Caki2 (cell line): ENCODE data around the gene RNF220. TPM values are rescaled to one million over a fixed set of nuclear protein-coding genes. Genes with fewer than 3 reads are reported as not detected.
A peak's percentile ranks its signal among the peaks of the same experiment; 100 is the strongest.

Experiments
- DNase-seq: peaks from one replicate; pipeline ENCODE4 v3.0.0-alpha.2; 2015; ENCODE audit warnings: low read depth
- in situ Hi-C: cut with HindIII; loops from 2 replicates; pipeline ENCODE4 v1.10.0; 2016; ENCODE audit warnings: low sequenced_read_pairs, low pct_unique_long_range_greater_than_20kb, mixed read lengths
- total RNA-seq: library from RNA; depleted of rRNA; stranded (reverse); fragments of >200 nt; shearing (Covaris generic); gene quantifications from 2 replicates; pipeline ENCODE4 v1.2.3, GENCODE V29; 2014; ENCODE audit warnings: low replicate concordance

The RNF220 gene
- total RNA-seq, 1 experiment from 2014 or later: 69.8 TPM

DNA sequence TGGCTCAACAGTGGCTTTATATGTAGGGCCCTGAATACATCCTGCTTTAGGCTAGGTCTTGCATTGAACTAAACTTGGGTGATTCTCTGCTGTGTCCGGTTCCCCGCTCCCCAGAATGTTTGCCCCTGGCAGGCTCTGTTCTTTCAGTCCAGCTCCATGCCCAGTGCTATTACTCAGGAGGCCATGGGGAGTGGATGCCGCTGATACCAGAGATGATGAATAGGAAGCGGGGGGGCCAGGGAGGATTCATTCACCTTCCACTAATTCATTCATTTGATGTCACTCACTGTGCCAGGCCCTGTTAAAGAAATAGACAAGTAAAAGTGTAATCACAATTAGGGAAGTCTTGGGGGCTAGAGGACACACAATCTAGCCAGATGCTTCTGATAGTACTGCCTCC is 185.4 kb downstream of the RNF220 start:
- no peak for DNase-seq
- in situ Hi-C loops: no loop called here

DNA sequence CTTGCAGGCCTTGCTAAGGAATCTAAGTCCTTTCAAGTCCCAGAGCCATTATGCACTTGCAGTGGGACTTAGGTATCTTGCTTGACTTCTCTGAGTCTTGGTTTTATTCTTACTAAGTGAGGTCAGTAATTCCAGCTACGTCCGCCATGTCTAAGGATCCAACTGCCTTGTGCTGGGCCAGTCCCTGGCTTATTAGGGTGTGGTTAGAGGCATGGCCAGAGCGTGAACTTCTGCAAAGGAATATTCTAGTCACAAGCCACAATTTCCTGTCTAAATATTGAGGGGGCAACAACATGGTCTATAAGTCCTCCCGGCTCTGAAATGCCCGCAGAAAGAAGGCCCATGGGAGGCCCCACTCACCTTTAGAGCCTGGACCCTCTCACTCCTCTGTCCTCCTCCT is 186.3 kb downstream of the RNF220 start:
- in situ Hi-C loops: no loop called here
- no peak for DNase-seq

DNA sequence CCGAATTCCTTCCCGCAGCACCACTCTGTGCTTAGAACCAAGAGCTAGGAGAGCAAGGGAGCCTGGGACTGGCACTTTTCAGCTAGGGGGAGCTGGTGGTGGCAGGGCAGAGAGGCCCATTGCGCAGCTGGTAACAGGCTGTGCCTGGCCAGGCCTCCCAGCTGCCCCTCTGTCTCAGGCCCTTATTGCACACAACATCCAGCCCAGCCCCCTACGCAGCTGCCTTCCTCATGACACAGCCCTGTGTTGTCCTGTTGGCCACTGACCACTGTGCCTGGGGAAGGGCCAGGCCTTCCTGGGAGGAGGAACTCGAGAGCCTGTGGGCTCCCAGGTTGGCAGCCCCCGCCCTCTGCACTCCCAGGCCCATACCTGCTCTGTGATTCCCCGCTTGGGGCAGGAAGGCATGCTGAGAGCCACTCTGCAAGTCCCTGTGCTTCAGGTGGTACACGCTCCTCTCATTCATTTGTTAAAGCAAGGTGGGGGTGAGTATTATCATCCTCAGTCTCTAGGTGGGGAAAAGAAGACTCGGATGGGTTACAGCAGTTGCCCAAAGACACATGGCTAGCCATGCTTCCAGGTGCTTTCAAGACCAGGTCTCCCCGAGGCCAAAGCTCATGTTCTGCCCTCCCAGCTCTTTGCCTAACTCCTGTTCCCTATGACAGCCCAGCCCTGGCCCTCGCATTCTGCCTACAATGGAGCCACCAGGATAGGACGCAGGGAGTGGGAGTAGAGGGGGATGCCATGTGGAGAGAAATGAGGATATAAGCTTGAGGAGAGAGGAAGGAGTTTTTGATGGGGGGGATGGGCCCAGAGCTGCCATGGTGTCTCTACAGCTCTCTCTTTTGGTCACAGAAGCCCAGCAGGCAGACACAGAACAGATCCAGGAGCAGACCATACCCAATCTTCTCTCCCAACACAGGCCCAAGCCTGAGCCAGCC is 187.4 kb downstream of the RNF220 start:
- in situ Hi-C loops: no loop called here
- DNase-seq: no peak

DNA sequence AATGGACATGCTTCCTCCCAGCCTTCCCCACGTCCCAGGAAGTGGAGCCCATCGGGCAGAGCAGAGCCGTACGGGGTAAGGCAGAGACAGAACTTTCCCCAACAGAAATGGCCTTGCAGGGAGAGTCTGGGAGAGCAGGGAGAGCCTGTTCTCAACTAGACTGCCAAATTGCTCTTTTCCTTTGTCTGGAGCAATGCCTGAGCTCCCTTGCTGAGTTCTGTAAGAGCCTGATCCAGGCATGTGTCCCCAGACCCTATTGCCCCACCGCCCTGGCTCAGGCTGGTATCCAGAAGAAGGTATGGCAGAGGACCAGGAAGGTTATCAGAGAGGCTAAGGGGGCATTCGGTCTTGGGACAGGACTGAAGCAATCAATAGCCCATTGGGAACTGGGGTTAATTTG is 189.3 kb downstream of the RNF220 start:
- DNase-seq: no peak
- in situ Hi-C loops: no loop called here

DNA sequence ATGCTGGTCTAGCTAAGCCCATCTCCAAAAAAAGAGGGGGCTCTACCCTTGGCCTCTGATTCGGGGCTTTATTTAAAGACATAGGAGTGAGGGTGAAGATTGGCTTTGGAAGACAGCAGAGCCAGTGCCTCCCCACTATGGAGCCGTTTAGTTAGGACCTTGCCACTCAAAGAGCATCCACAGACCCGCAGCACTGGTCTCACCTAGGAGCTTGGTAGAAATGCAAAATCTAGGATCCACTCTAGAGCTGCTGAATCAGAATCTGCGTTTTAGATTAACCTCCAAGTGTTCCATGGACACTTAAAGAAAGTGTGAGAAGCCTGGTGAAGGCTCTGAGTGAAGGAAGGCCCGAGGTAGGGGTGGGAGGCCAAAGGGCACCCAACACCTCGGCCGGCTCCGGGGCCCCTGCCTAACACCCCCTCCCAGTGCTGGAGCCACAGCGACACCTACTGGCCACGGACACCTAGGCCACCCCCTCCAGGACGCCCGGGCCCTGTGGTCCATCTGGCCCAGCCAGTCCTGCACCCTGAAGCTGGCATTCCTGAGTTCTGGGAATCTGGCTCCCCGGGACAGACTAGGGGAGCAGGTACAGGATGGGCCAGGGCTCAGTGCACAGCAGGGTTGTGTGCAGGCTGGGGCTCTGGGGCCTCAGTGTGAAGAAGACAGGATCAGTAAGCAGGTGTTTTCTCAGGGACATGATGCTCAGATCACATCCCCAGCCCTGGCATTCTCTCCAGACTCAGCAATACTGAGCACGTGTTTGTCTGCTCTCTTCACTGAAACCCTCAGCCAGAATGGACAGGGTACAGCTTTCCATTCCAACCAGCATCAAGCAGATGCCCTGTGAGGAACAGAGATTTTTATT is 190.0 kb downstream of the RNF220 start:
- in situ Hi-C loops: no loop called here
- peak; percentile 51 for DNase-seq

DNA sequence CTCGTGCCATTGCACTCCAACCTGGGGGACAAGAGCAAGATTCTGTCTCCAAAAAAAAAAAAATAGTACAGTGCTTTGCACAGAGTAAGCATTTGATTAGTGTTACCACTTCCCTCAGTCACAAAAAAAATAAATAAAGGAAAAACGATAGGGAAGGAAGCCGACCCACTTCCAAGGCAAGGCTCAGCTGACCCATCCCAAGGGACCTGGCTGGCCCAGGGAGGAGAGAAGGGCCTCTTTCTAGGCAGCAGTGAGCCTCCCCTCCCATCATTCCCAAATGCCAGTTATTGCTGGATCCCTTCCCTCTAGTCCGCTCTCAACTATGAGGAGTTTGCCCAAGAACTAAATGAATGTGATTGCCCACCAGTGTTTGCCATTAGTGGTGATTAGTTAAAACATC is 191.5 kb downstream of the RNF220 start:
- no peak for DNase-seq
- in situ Hi-C loops: no loop called here

DNA sequence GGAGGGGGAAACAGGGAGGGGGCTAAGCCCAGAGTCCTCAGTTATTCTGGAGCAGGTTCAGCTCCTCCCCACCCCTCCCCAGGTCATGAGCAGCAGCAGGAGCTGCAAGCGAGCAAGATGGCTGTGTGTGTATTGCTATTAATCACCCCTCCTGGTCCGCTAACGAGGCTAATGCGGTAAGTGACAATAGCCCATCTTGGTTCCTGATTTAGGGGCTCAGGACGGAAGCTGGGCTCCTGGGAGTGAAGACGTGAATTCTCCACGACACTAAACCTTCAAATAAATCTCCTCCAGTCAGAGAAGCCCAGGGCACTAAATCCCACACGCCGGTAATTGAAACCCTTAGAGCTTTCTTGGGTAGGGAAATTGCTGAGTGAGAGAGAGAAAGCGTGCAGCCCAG is 193.1 kb downstream of the RNF220 start:
- in situ Hi-C loops: no loop called here
- no peak for DNase-seq

DNA sequence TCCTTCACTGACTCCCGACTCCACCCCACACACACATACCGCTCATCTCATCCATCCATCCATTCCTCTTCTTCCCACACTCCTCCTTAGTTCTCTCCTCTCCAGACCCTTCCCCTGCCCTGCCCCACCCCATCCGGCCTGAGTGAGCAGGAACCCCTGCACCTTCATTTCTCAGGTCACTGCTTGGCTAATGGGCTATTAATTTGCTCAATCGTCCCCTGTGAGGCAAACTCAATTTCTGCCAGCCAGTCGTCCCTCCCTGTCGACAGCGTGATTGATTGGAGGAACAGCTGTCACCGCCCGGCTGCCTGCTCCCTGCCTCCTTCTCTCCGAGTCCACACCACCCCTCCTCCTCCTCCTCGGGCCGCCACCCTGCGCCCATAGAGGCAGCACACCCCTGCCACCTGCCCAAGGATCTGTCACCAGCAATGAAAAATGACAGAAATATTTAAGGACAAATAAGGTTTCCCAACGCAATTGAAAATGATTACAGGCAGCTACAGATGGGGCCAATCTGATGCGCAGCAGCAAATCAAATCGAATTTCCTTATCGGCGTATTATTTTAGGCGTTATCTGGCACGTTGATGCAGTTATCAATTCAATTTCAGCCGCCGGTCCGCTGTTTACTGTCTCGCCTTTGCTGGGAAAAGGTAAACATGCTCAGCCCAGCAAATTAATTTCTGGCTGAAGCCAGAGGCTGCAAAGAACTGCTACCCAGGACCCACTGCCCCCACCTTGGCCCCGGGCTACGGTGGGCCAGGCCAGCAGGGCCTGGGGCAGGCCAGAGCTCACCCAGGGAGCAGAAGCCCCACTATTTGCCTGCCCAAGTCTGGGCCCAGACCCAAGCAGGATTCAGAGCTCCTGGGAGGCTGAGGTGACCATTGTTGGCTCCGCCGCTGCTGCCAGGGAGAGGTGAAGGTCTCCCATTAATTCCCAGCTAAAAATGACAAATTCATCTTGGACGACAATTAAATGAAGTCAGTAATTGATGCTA is 197.9 kb downstream of the RNF220 start:
- peak; percentile 9 for DNase-seq
- in situ Hi-C loops: no loop called here

DNA sequence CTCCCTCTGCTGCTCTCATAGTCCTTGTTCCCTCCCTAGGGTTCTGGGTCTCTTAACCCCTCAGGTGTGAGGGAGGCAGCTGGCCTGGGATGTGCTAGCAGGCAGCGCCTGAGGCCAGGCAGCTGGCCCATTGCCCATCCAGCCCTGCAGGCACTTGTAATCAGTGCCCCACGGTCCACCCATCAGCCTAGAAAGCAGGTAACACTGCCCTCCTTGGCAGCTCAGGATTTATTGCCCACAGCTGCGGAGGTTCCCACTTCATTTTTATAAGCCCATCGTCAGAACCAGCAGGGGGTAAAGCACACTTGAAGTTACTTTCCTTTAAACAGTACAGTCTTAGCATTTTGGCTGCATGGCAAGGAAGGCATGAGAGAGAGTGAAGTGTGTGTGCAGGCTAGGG is 198.7 kb downstream of the RNF220 start:
- no peak for DNase-seq
- in situ Hi-C loops: no loop called here

DNA sequence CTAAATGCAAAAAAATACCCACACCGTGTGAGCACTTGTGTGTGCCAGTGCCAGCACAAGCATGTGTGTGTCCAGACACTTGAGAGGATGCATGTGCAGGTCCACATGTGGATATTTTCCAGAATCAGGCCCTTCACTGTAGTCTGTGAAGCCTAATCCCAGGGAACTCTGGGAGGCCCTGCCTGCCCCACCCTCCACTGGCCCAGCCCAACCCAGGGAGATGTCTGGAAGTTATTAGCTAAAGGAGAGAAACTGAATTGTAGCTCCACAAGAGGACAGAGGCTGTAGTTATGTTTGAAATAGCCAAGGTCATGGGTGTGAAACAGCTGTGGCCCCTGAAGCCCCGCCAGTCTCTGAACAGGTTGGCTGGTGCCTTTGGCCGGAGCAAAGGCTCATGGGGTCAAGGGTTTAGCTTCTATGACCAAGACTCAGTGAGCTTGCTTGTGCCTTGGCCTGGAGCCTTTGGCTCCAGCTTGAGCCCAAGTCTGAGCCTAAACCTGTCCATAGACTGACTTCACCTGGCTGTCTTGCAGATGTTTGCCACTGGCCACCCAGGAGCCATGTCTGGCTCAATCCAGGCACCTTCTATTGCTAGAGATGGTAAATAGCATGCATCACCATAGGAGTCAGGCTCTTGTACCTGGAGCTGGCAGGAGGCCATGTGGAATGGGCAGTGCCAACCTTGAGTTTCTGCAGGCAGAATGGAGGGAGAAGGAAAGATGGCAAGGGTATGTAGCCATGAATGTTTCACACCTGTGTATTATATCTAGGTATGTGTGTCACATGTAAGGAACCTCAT is 199.3 kb downstream of the RNF220 start:
- DNase-seq: no peak
- in situ Hi-C loops: no loop called here

DNA sequence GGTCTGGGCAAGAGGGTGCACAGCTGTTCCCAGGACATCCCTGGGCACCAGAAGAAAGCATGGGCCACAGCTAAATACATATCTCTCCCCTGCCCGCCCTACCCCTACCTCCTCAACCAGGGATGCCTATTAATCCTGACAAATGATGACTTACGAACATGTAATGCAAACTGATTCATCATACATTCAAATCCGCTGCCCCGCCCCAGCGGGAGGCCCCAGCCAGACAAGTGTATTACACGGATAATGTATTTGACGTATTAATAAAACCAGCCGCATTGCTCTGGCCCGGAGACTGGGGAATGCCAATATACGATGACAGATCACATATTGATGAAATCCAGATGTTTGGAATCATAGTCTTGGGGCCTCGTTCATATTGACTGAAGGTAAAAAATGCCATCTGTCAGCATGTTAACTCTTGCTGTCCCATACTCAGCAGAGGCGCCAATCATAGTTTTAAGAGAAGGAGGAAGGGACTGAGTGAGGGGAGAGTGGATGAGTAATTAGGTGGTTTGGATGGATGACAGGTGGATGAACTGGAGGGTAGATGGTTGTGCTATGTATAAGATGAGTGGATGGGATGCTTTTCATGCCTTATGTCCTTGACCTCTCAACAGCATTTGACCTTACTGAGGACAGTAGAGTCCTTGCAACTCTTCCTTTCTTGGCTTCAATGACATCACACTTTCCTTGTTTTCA is 201.0 kb downstream of the RNF220 start:
- DNase-seq: no peak
- in situ Hi-C loops: no loop called here

DNA sequence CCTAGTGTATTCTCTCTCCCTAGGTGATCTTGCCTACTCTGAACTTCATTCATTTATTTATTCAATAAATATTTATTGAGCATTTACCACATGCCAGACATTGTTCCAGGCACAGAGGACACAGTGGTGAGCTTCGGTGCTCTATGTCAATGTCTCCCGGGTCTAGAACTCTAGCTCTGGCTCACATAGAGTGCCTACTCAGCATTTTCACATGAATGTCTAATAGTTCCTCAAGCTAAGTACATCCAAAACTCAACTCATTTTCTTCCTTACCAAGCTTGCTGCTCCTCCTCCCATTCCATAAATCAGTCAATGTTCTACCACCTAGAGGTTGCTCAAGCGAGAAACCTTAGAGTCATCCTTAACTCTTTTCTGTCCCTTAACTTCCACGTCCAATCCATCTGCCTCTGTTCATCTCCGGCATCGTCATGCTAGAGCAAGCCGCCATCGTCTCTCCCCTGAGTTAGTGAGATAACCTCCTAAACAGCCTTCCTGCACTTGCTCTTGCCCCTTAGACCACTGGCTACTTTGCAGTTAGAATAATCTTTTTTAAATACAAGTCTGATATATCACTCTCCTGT is 201.7 kb downstream of the RNF220 start:
- peak; percentile 35 for DNase-seq
- in situ Hi-C loops: no loop called here

DNA sequence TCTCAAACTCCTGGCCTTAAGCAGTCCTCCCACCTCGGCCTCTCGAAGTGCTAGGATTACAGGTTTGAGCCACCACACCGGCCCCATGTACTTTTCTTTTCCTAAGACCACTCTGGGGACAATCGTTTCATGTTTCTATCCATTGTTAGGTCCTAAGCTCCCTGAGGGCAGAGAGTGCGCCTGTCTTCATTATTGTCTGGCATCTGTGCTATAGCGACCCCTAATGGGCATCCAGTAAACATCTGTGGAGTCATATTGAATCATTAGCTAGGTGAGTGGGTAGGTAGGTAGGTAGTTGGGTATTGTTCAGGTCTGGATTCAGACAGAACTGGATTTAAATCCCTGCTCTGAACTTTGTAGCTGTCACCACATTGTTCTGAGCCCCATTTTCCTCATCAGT is 203.1 kb downstream of the RNF220 start:
- no peak for DNase-seq
- in situ Hi-C loops: no loop called here

DNA sequence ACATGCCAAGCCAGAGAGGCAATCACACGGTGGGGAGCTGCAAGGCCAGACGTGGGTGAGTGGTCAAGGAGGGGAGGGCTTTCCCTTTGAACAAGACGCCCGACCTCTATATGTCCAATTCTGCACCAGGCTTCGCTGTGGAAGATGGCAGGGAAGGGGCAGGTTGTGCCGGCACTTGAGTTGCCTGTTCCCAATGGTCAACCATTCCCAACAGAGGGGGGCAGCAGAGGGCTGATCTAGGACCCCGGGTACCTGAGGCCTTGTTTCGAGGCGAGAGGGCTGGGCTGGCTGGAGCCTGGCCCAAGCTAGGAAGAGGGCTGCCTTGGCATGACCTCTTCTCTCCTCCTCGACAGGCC is 204.3 kb downstream of the RNF220 start:
- DNase-seq: no peak
- in situ Hi-C loops: no loop called here

DNA sequence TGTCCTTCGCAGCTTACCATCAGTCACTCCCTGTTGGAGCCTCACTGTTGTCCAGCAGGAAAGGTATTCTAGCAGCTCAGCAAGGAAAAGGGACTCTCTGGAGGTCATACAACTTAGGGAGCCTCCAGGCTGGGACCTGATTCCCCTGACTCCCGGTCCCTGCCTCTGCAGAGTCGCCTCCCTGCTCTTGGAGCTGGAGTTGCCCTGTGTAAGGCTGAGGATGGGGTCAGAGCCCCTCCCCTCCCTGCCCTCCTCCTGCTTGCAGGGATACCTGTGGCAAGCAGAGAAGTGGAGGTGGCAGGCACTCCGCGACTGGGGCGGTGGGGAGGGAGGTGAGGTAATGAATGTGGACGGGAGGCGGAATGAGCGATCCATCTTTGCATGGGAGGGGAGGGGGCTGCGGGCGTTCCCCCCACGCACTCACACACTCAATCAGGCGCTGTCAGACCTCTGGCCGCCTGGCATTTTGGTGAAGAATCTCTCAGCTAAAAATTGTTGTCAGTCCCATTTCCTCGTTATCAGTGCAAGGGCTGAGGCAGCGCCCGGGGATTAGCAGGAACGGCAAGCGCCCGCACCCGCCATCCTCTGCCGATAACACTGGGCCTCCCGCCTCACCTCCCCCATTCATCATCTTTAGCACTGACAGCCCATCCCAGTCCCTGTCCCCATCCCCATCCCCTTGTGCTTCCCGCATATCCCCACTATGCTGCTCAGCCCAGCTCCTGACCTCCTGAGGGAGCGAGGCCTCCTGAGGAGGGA is 204.9 kb downstream of the RNF220 start:
- no peak for DNase-seq
- in situ Hi-C loops: no loop called here

DNA sequence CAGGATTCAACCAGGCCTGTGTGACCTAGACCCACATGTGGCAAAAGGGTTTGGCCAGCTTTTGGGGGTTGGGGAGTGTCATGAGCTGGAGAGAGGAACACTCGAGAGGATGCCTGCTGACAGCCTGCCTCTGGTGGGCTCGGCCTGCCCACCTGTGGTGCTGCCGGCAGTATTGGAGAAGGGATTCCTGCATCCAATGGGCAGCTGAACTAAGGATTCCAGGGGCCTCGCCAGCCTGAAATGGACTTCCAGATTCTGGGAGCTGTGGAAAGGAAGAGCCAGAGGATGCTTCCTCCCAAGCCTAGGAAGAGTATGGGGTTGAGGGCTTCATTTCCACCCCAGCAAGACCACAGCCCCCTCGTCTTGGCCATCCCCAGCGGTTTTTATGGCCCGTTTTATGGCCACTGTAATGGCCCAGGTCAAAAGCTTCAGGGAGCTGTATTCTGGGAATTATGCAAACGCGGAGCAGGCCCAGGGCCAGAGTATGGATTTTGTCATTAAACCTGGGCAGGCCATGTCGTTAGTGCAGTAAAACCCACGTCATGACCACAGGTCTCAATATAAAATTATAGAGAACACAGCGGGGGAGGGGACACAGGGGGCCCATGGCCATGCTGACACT is 205.6 kb downstream of the RNF220 start:
- in situ Hi-C loops: no loop called here
- no peak for DNase-seq
